Loucy (cell line): ENCODE results near the gene ACOXL.

Experiments
- CTCF ChIP-seq: fragments of 200-600 bp; sonication (generic); conservative IDR thresholded peaks from 2 replicates; pipeline ENCODE4 v1.5.1; 2014; ENCODE audit warnings: mild to moderate bottlenecking, antibody characterized with exemption, low read length
- EZH2phosphoT487 ChIP-seq: fragments of 200-600 bp; IDR thresholded peaks from 2 replicates; pipeline ENCODE4 v1.6.1; 2018; ENCODE audit warnings: antibody characterized with exemption, mild to moderate bottlenecking, moderate library complexity, borderline replicate concordance

- TF ChIP-seq CTCF (no peak), EZH2phosphoT487 (no peak)
These were observed 226.2 kb downstream of the ACOXL start for GRCh38 chr2:110958346-110959119.
